Neural progenitor cell (in vitro differentiated cells): ENCODE measurements around the gene PRX. TPM values are rescaled to one million over a fixed set of nuclear protein-coding genes. Genes with fewer than 3 reads are reported as not detected.

Experiments used
- DNase-seq: peaks from one replicate; pipeline ENCODE4 v3.0.0-alpha.2; 2016; ENCODE audit warnings: low spot score
- H2AFZ ChIP-seq: fragments of 200-600 bp; sonication (generic); replicated peaks from 2 replicates; pipeline ENCODE4 v1.6.1; 2016; ENCODE audit warnings: antibody characterized with exemption
- H3F3A ChIP-seq: fragments of 200-600 bp; sonication (generic); 2 replicates; pipeline ENCODE4 v1.6.1; 2016; ENCODE audit warnings: antibody characterized with exemption, low read depth
- H3K27ac ChIP-seq: fragments of 200-600 bp; sonication (generic); 2 replicates; pipeline ENCODE4 v1.5.1; 2016; ENCODE audit warnings: mild to moderate bottlenecking
- H3K27me3 ChIP-seq: fragments of 200-600 bp; sonication (generic); 2 replicates; pipeline ENCODE4 v1.6.1; 2016; ENCODE audit warnings: mild to moderate bottlenecking, moderate library complexity
- H3K36me3 ChIP-seq: fragments of 200-600 bp; sonication (generic); 2 replicates; pipeline ENCODE4 v1.5.1; 2016
- H3K4me1 ChIP-seq: fragments of 200-600 bp; sonication (generic); 2 replicates; pipeline ENCODE4 v1.6.1; 2016; ENCODE audit warnings: mixed run types
- H3K4me2 ChIP-seq: fragments of 200-600 bp; sonication (generic); 2 replicates; pipeline ENCODE4 v1.6.1; 2016
- H3K4me3 ChIP-seq: fragments of 200-600 bp; sonication (generic); 2 replicates; pipeline ENCODE4 v1.5.1; 2016
- H3K79me2 ChIP-seq: fragments of 200-600 bp; sonication (generic); 2 replicates; pipeline ENCODE4 v1.6.1; 2016; ENCODE audit warnings: low read depth
- H3K9ac ChIP-seq: fragments of 200-600 bp; sonication (generic); 2 replicates; pipeline ENCODE4 v1.6.1; 2016
- H3K9me3 ChIP-seq: fragments of 200-600 bp; sonication (generic); 2 replicates; pipeline ENCODE4 v1.5.1; 2016; ENCODE audit warnings: low read depth
- H4K20me1 ChIP-seq: fragments of 200-600 bp; sonication (generic); 2 replicates; pipeline ENCODE4 v1.6.1; 2016; ENCODE audit warnings: low read depth
- H3K27ac Mint-ChIP-seq: 3 replicates; pipeline ENCODE4 v1.8.0; 2021; ENCODE audit warnings: mixed read lengths
- H3K27me3 Mint-ChIP-seq: 2 replicates; pipeline ENCODE4 v1.8.0; 2022; ENCODE audit warnings: low read depth, mild to moderate bottlenecking, inconsistent platforms, moderate library complexity, mixed read lengths; ENCODE audit not compliant: insufficient read depth
- H3K36me3 Mint-ChIP-seq: 3 replicates; pipeline ENCODE4 v1.8.0; 2021; ENCODE audit warnings: mixed read lengths
- H3K4me1 Mint-ChIP-seq: 3 replicates; pipeline ENCODE4 v1.8.0; 2021; ENCODE audit warnings: mixed read lengths
- H3K4me3 Mint-ChIP-seq: 3 replicates; pipeline ENCODE4 v1.8.0; 2021; ENCODE audit warnings: mild to moderate bottlenecking, moderate library complexity, mixed read lengths
- H3K9me3 Mint-ChIP-seq: 3 replicates; pipeline ENCODE4 v1.8.0; 2020; ENCODE audit warnings: mixed read lengths
- CTCF ChIP-seq: fragments of 200-600 bp; sonication (generic); IDR thresholded peaks from 2 replicates; pipeline ENCODE4 v1.5.1; 2017; ENCODE audit warnings: antibody characterized with exemption, mild to moderate bottlenecking
- EZH2 ChIP-seq: fragments of 200-600 bp; sonication (generic); IDR thresholded peaks from 2 replicates; pipeline ENCODE4 v1.6.1; 2017; ENCODE audit warnings: antibody characterized with exemption, mild to moderate bottlenecking, moderate library complexity
- EZH2phosphoT487 ChIP-seq: fragments of 200-600 bp; sonication (generic); IDR thresholded peaks from 2 replicates; pipeline ENCODE4 v1.6.1; 2017; ENCODE audit warnings: antibody characterized with exemption
- total RNA-seq: library from RNA; depleted of rRNA; stranded (reverse); fragments of >200 nt; gene quantifications from 2 replicates; pipeline ENCODE4 v1.2.3, GENCODE V29; 2015; ENCODE audit warnings: low replicate concordance

The PRX gene
- total RNA-seq, 1 donor from 2014 or later = 1.4 TPM

DNA sequence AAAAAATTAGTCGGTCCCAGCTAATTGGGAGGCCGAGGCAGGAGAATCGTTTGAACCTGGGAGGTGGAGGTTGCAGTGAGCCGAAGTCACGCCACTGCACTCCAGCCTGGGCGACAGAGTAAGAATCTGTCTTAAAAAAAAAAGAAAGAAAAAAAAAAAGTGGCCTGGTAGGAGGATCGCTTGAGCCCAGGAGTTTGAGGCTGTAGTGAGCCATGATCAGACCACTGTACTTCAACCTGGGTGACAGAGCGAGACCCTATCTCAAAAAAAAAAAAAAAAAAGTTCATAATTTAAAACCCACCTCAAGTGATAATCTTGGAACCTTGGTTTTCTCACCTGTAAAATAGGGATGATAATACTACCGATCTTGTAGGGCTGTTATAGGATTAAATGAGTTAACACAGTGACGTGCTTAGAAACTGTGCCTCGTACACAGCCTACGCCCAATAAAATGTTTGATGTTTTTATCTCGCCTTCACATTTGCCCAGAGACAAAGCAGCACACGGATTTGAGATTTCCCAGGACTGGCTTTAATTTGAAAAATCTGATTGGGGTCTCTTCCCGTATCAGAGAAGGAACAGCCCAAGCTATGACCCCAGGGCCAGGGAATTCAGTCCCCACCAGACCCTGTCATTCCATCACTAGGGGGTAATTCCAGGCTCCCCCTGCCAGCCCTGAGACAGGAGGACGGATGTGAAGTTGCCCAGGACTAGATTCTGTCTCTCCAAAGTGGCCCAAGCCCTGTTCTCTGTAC is 9.0 kb upstream of the PRX start:
- peaks cover 32% of the 10 kb centered on the region for H3K4me1 Mint-ChIP-seq
- peak overlapping the region; percentile 80 for H3K4me3 Mint-ChIP-seq
- peaks cover 11% of the 10 kb centered on the region for H3K27me3 Mint-ChIP-seq
- Histone ChIP-seq H3K4me3 (no peak overlapping the region), H3K36me3 (no peaks in the 10 kb centered on the region), H3K9me3 (no peaks in the 10 kb centered on the region), H3K79me2 (peaks cover 7% of the 10 kb centered on the region), H3F3A (peaks cover 47% of the 10 kb centered on the region), H3K9ac (no peak overlapping the region), H3K4me2 (peak overlapping the region; percentile 89), H3K27ac (peak overlapping the region; percentile 88), H4K20me1 (no peaks in the 10 kb centered on the region), H3K4me1 (peaks cover 17% of the 10 kb centered on the region), H3K27me3 (no peaks in the 10 kb centered on the region), H2AFZ (no peak overlapping the region)
- no peaks in the 10 kb centered on the region for H3K9me3 Mint-ChIP-seq
- no peak for DNase-seq
- H3K36me3 Mint-ChIP-seq = no peaks in the 10 kb centered on the region
- TF ChIP-seq CTCF (no peak), EZH2 (no peak)
- peak overlapping the region; percentile 70 for H3K27ac Mint-ChIP-seq

- peaks cover 20% of the 10 kb centered on the region for H3K4me1 ChIP-seq
- H3K9ac ChIP-seq = no peak overlapping the region
- H3K4me2 ChIP-seq = peak overlapping the region; percentile 89
- peaks cover 7% of the 10 kb centered on the region for H3K79me2 ChIP-seq
- no peaks in the 10 kb centered on the region for H3K36me3 ChIP-seq
- no peaks in the 10 kb centered on the region for H3K27me3 ChIP-seq
- H3K27ac ChIP-seq = peak overlapping the region; percentile 88
- H3F3A ChIP-seq = peaks cover 42% of the 10 kb centered on the region
- no peaks in the 10 kb centered on the region for H3K9me3 ChIP-seq
- TF ChIP-seq CTCF = peak; percentile 88
- no peak for TF ChIP-seq EZH2phosphoT487
- H2AFZ ChIP-seq = peak overlapping the region; percentile 82
- peaks cover 11% of the 10 kb centered on the region for H3K27me3 Mint-ChIP-seq
- no peaks in the 10 kb centered on the region for H3K36me3 Mint-ChIP-seq
- peaks cover 32% of the 10 kb centered on the region for H3K4me1 Mint-ChIP-seq
- peak; percentile 95 for DNase-seq
- H3K4me3 ChIP-seq = peak overlapping the region; percentile 56
- H3K27ac Mint-ChIP-seq = peak overlapping the region; percentile 79
- H3K4me3 Mint-ChIP-seq = peak overlapping the region; percentile 80
- no peaks in the 10 kb centered on the region for H3K9me3 Mint-ChIP-seq
- no peaks in the 10 kb centered on the region for H4K20me1 ChIP-seq
Measured at GRCh38 chr19:40420766-40421765, 7.9 kb upstream of the PRX start.

DNA sequence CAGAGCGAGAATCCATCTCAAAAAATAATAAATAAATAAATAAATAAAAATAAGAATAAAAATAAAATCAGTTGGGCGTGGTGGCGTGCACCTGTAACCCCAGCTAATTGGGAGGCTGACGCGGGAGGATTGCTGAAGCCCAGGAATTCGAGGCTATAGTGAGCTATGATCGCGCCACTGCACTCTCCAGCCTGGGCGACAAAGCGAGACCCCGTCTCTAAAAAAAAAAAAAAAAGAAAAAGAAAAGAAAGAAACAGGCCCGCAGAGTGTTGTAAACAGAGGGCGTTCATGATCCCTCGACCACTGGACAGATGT is 7.2 kb upstream of the PRX start:
- Mint-ChIP-seq H3K27ac (no peak overlapping the region), H3K27me3 (peaks cover 7% of the 10 kb centered on the region), H3K4me1 (peaks cover 32% of the 10 kb centered on the region), H3K36me3 (no peaks in the 10 kb centered on the region), H3K4me3 (peak overlapping the region; percentile 78), H3K9me3 (no peaks in the 10 kb centered on the region)
- peak overlapping the region; percentile 82 for H2AFZ ChIP-seq
- no peaks in the 10 kb centered on the region for H4K20me1 ChIP-seq
- H3K27me3 ChIP-seq = no peaks in the 10 kb centered on the region
- H3F3A ChIP-seq = peaks cover 38% of the 10 kb centered on the region
- no peak overlapping the region for H3K9ac ChIP-seq
- peaks cover 20% of the 10 kb centered on the region for H3K4me1 ChIP-seq
- H3K4me3 ChIP-seq = peak overlapping the region; percentile 56
- peak overlapping the region; percentile 89 for H3K4me2 ChIP-seq
- no peaks in the 10 kb centered on the region for H3K9me3 ChIP-seq
- no peaks in the 10 kb centered on the region for H3K36me3 ChIP-seq
- DNase-seq = no peak
- no peak overlapping the region for H3K27ac ChIP-seq
- peaks cover 7% of the 10 kb centered on the region for H3K79me2 ChIP-seq
- TF ChIP-seq CTCF (no peak), EZH2 (no peak), EZH2phosphoT487 (no peak)
